Measurements from ENCODE around the gene DTNBP1.
A peak's percentile ranks its signal among the peaks of the same experiment; 100 is the strongest.

Gene DTNBP1

GRCh38 chr6:15496345-15497131 lies 166.3 kb downstream of the DTNBP1 start:
- no peak for TF ChIP-seq CTCF (conservative IDR thresholded peaks at IDR 0.05)
- H3K27ac ChIP-seq: no peak overlapping the region

GRCh38 chr6:15495375-15495901 lies 167.4 kb downstream of the DTNBP1 start:
- no peak overlapping the region for H3K27ac ChIP-seq
- no peak for TF ChIP-seq CTCF (conservative IDR thresholded peaks at IDR 0.05)

- H3K27ac ChIP-seq: no peak overlapping the region
- no peak for TF ChIP-seq CTCF (conservative IDR thresholded peaks at IDR 0.05)
Measured at GRCh38 chr6:15493437-15494168, 169.2 kb downstream of the DTNBP1 start.

GRCh38 chr6:15491986-15492269 lies 170.9 kb downstream of the DTNBP1 start:
- no peak overlapping the region for H3K27ac ChIP-seq
- TF ChIP-seq CTCF (conservative IDR thresholded peaks at IDR 0.05): no peak

- TF ChIP-seq CTCF (conservative IDR thresholded peaks at IDR 0.05): peak; percentile 74
- peak overlapping the region; percentile 24 for H3K27ac ChIP-seq
Measured at GRCh38 chr6:15491255-15491985, 171.4 kb downstream of the DTNBP1 start.

- no peak for TF ChIP-seq CTCF (conservative IDR thresholded peaks at IDR 0.05)
- peak overlapping the region; percentile 24 for H3K27ac ChIP-seq
Measured at GRCh38 chr6:15490242-15491100, 172.4 kb downstream of the DTNBP1 start.
